A549 (cell line): Measurements from ENCODE around the gene CHTF18.

Experiments used
- BHLHE40 ChIP-seq: IDR thresholded peaks from 2 replicates; pipeline ENCODE4 v1.6.1; 2012; ENCODE audit warnings: low read depth, low read length, inconsistent platforms
- CTCF ChIP-seq: fragments of >200 bp; sonication (Bioruptor Twin); formaldehyde crosslinking; IDR thresholded peaks from 3 replicates; pipeline ENCODE4 v1.5.1; 2016
- HOXB5 ChIP-seq: fragments of 250-450 bp; sonication (Bioruptor Pico); IDR thresholded peaks from 2 replicates; pipeline ENCODE4 v1.5.0; 2020; ENCODE audit warnings: mild to moderate bottlenecking, moderate library complexity
- REST ChIP-seq: fragments of 200-600 bp; sonication (generic); IDR thresholded peaks from 2 replicates; pipeline ENCODE4 v1.6.1; 2016; ENCODE audit warnings: antibody characterized with exemption, mild to moderate bottlenecking, moderate library complexity
- SMC3 ChIP-seq: fragments of >200 bp; sonication (Bioruptor Twin); formaldehyde crosslinking; IDR thresholded peaks from 3 replicates; pipeline ENCODE4 v1.6.1; 2018; ENCODE audit warnings: inconsistent platforms

- TF ChIP-seq CTCF (no peak), BHLHE40 (no peak), SMC3 (no peak), HOXB5 (CRISPR knock-in tag) (no peak), REST (no peak)
Observed at GRCh38 chr16:841455-842060, 53.1 kb downstream of the CHTF18 start.
